Fibroblast of lung (primary cell): ENCODE measurements around the gene TRMT61A.

ENCODE experiments used
- CTCF ChIP-seq, 2 donors: IDR thresholded peaks in 1 of 2; conservative IDR thresholded peaks in 1 of 2; 1 replicate in 1 of 2; 2 replicates in 1 of 2; pipeline ENCODE4 v1.5.1; 2011 to 2012; ENCODE audit warnings: low read length in 2 of 2, control low read depth in 1 of 2, inconsistent platforms in 1 of 2, low read depth in 1 of 2, mild to moderate bottlenecking in 1 of 2
- EZH2 ChIP-seq: IDR thresholded peaks from 2 replicates; pipeline ENCODE4 v1.5.1; 2012; ENCODE audit warnings: low read length, control low read depth, mild to moderate bottlenecking; ENCODE audit errors: missing control alignments

- TF ChIP-seq EZH2 (no peak), CTCF (conservative IDR thresholded peaks at IDR 0.05 in 1 of 2, IDR thresholded peaks at IDR 0.05 in 1 of 2; ENCODE audit: low read depth in 1 of 2, low read length in 2 of 2) (no peak)
Measured at GRCh38 chr14:103545219-103545914, 16.4 kb downstream of the TRMT61A start.
